MV-4-11 (cell line): ENCODE results near the gene TMC5.
"Not testable (repeated sequence)": the region's sequence is repeated elsewhere in the genome, so short reads cannot be mapped to it uniquely, and the experiment has no call there.

Experiments
- DNase-seq: peaks from one replicate; lab custom pipeline; 2025; lab: John Stamatoyannopoulos, UW

Gene TMC5

DNA sequence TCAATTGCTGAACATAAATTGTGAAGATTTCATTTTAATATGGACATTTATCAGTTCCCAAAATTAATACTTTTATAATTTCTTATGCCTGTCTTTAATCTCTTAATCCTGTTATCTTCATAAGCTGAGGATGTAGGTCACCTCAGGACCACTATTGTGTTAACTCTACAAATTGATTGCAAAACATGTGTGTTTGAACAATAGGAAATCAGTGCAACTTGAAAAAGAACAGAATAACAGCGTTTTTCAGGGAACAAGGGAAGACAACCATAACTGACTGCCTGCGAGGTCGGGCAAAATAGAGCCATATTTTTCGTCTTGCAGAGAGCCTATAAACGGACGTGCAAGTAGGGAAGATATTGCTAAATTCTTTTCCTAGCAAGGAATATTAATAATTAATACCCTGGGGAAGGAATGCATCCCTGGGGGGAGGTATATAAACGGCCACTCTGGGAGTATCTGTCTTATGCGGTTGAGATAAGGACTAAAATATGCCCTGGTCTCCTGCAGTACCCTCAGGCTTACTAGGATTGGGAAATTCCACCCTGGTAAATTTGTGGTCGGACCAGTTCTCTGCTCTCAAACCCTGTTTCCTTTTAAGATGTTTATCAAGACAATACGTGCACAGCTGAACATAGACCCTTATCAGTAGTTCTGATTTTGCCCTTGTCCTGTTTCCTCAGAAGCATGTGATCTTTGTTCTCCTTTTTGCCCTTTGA lies 125.8 kb downstream of the TMC5 start:
- DNase-seq = not testable (repeated sequence)

DNA sequence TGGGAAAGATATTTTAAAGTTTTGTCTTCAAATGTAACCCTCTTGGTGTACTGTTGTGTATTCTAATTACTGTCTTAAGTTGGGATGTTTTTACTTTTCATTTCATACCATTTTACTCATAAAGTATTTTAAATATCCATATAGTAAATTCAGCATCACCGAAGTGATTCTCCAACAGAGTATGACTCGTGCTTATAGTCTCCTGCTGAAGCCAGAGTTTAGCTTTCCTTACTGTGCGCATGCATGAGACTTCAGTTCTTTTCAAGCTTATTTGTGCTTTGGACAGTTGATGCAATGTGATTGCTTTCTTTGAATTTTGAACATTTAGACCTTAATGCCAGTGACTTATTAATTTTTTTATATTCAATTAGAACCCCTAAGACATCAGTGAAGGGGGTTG lies 130.5 kb downstream of the TMC5 start:
- no peak for DNase-seq
